PC-3 (cell line): ENCODE results near the gene LMOD3. TPM values are rescaled to one million over a fixed set of nuclear protein-coding genes. Genes with fewer than 3 reads are reported as not detected.

ENCODE experiments used
- ATAC-seq: fragments of 200-7000 bp; cut with Tn5 transposase; 2 replicates; pipeline ENCODE4 v1.9.1; 2020; ENCODE audit warnings: mild to moderate bottlenecking, moderate library complexity
- BruUV-seq: library from RNA; stranded (reverse); fragments of 400-500 nt; replicated peaks from 2 replicates; lab custom pipeline; 2021; lab: Mats Ljungman, UMichigan
- CTCF ChIA-PET: fragments of 300-600 bp; sonication (Branson Sonifier 250); formaldehyde crosslinking; loops from one replicate; lab custom pipeline; 2022; ENCODE audit warnings: antibody characterized with exemption; lab: Charles Lee
- POLR2A ChIA-PET: fragments of 300-600 bp; sonication (Branson Sonifier 250); formaldehyde crosslinking; loops from one replicate; lab custom pipeline; 2022; ENCODE audit warnings: antibody characterized with exemption; ENCODE audit not compliant: unreplicated experiment; lab: Charles Lee
- DNase-seq: peaks from one replicate; pipeline ENCODE4 v3.0.0-alpha.2; 2015
- H2AFZ ChIP-seq: fragments of 300-600 bp; sonication (generic); 2 replicates; pipeline ENCODE4 v1.6.0; 2016; ENCODE audit warnings: antibody characterized with exemption, low read length
- H3F3A ChIP-seq: fragments of 300-600 bp; sonication (generic); one replicate; pipeline ENCODE4 v1.6.0; 2017; ENCODE audit warnings: antibody characterized with exemption, low read length, control low read depth, mild to moderate bottlenecking; ENCODE audit not compliant: unreplicated experiment
- H3K27ac ChIP-seq: fragments of 300-600 bp; sonication (generic); 2 replicates; pipeline ENCODE4 v1.5.1; 2016; ENCODE audit warnings: mild to moderate bottlenecking, low read length
- H3K27me3 ChIP-seq: fragments of 300-600 bp; sonication (generic); 2 replicates; pipeline ENCODE4 v1.6.1; 2016; ENCODE audit warnings: low read length, mixed read lengths
- H3K36me3 ChIP-seq: fragments of 300-600 bp; sonication (generic); 2 replicates; pipeline ENCODE4 v1.6.1; 2016; ENCODE audit warnings: low read depth, mixed run types, low read length, mixed read lengths
- H3K4me1 ChIP-seq: fragments of 300-600 bp; sonication (generic); 2 replicates; pipeline ENCODE4 v1.5.1; 2016; ENCODE audit warnings: low read length; ENCODE audit not compliant: insufficient read depth
- H3K4me2 ChIP-seq: fragments of 300-600 bp; sonication (generic); 2 replicates; pipeline ENCODE4 v1.6.0; 2016; ENCODE audit warnings: low read length
- H3K4me3 ChIP-seq: fragments of 300-600 bp; sonication (generic); 2 replicates; pipeline ENCODE4 v1.5.1; 2016; ENCODE audit warnings: mild to moderate bottlenecking, low read length, mixed read lengths
- H3K79me2 ChIP-seq: fragments of 300-600 bp; sonication (generic); 2 replicates; pipeline ENCODE4 v1.6.1; 2017; ENCODE audit warnings: low read length, mixed read lengths
- H3K9ac ChIP-seq: fragments of 300-600 bp; sonication (generic); 2 replicates; pipeline ENCODE4 v1.6.0; 2016; ENCODE audit warnings: mild to moderate bottlenecking, low read length
- H3K9me2 ChIP-seq: fragments of 300-600 bp; sonication (generic); replicated peaks from 2 replicates; pipeline ENCODE4 v1.6.1; 2016; ENCODE audit warnings: mixed run types, low read length, mixed read lengths
- H3K9me3 ChIP-seq: fragments of 300-600 bp; sonication (generic); 2 replicates; pipeline ENCODE4 v1.6.1; 2016; ENCODE audit warnings: low read length, mixed read lengths
- H4K20me1 ChIP-seq: fragments of 300-600 bp; sonication (generic); 2 replicates; pipeline ENCODE4 v1.6.1; 2016; ENCODE audit warnings: low read length, mixed read lengths
- CTCF ChIP-seq: fragments of 300-600 bp; sonication (generic); conservative IDR thresholded peaks from 2 replicates; pipeline ENCODE4 v1.5.1; 2017; ENCODE audit warnings: antibody characterized with exemption, low read depth, mild to moderate bottlenecking, low read length
- EZH2 ChIP-seq: fragments of 300-600 bp; sonication (generic); IDR thresholded peaks from one replicate; pipeline ENCODE4 v1.6.1; 2017; ENCODE audit warnings: antibody characterized with exemption, mild to moderate bottlenecking, low read length; ENCODE audit not compliant: unreplicated experiment
- EZH2phosphoT487 ChIP-seq: fragments of 300-600 bp; sonication (generic); IDR thresholded peaks from 2 replicates; pipeline ENCODE4 v1.6.1; 2018; ENCODE audit warnings: mild to moderate bottlenecking, antibody characterized with exemption, low read length, borderline replicate concordance
- intact Hi-C: fragments of 100-400 bp; cut with micrococcal nuclease; formaldehyde crosslinking; loops from 2 replicates; pipeline ENCODE4 v1.9.0; 2023
- total RNA-seq: library from RNA; depleted of rRNA; stranded (reverse); fragments of >200 nt; gene quantifications from 2 replicates; pipeline ENCODE4 v1.2.3, GENCODE V29; 2014

Gene LMOD3
- total RNA-seq, 1 experiment from 2014 or later, result not detected

- H3K4me1 ChIP-seq, result no peaks in the 10 kb centered on the region
- H3K9me2 ChIP-seq, result no peaks in the 10 kb centered on the region
- no peaks in the 10 kb centered on the region for H3F3A ChIP-seq
- H3K9me3 ChIP-seq, result no peaks in the 10 kb centered on the region
- intact Hi-C loops, result no loop called here
- no peak overlapping the region for H2AFZ ChIP-seq
- no peaks in the 10 kb centered on the region for H4K20me1 ChIP-seq
- ATAC-seq, result no peak
- CTCF ChIA-PET, result no interaction called here
- no peak overlapping the region for H3K9ac ChIP-seq
- no peaks in the 10 kb centered on the region for H3K27me3 ChIP-seq
- peaks cover 3% of the 10 kb centered on the region; the same call in 1 of the 2 replicates for H3K36me3 ChIP-seq
- H3K4me2 ChIP-seq, result no peak overlapping the region
- H3K79me2 ChIP-seq, result no peaks in the 10 kb centered on the region
- H3K27ac ChIP-seq, result no peak overlapping the region
- POLR2A ChIA-PET, result no interaction called here
- no peak for DNase-seq
- H3K4me3 ChIP-seq, result no peak overlapping the region
- BruUV-seq, result no TSS peak
- TF ChIP-seq EZH2, result no peak
- TF ChIP-seq EZH2phosphoT487, result no peak
Observed at GRCh38 chr3:69065318-69065964, 57.0 kb downstream of the LMOD3 start.

- no TSS peak for BruUV-seq
- Histone ChIP-seq H3K4me1 (no peaks in the 10 kb centered on the region), H2AFZ (no peak overlapping the region), H3K27me3 (no peaks in the 10 kb centered on the region), H3K9ac (no peak overlapping the region), H3F3A (no peaks in the 10 kb centered on the region), H3K9me2 (no peaks in the 10 kb centered on the region), H3K4me2 (no peak overlapping the region), H3K79me2 (no peaks in the 10 kb centered on the region), H3K27ac (no peak overlapping the region), H3K4me3 (no peak overlapping the region), H3K9me3 (no peaks in the 10 kb centered on the region), H4K20me1 (no peaks in the 10 kb centered on the region), H3K36me3 (peaks cover 3% of the 10 kb centered on the region; the same call in 1 of the 2 replicates)
- CTCF ChIA-PET, result no interaction called here
- no peak for ATAC-seq
- DNase-seq, result no peak
- intact Hi-C loops, result no loop called here
- POLR2A ChIA-PET, result no interaction called here
- TF ChIP-seq CTCF, result no peak
- no peak for TF ChIP-seq EZH2phosphoT487
- TF ChIP-seq EZH2, result no peak
Observed at GRCh38 chr3:69063636-69064035, 58.8 kb downstream of the LMOD3 start.

DNA sequence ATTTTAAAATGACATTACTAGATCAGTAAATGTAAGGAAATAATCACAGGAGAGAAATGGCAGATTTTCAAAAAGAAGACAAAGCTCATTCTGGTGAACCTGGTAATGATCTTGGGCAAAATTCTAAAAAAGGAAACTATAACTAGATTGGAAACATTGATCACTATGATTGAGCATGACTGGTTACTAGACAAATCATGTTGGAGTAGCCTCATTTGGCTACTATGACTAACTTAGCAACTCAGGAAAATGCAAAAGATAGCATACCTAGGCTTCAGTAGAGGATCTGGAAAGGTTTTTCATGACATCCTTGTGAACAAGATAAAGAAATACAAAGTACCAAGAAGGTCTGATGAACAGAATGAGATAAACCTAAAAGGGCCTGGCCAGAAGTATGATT, 62.7 kb downstream of the LMOD3 start:
- no peak overlapping the region for H3K9ac ChIP-seq
- H3K79me2 ChIP-seq, result no peaks in the 10 kb centered on the region
- H3K27ac ChIP-seq, result no peak overlapping the region
- H3K4me1 ChIP-seq, result no peaks in the 10 kb centered on the region
- ChIA-PET CTCF (no interaction called here), POLR2A (no interaction called here)
- H3K4me3 ChIP-seq, result no peak overlapping the region
- no peaks in the 10 kb centered on the region for H3K9me2 ChIP-seq
- no peaks in the 10 kb centered on the region for H3K9me3 ChIP-seq
- ATAC-seq, result no peak
- no TSS peak for BruUV-seq
- H3K36me3 ChIP-seq, result peaks cover 3% of the 10 kb centered on the region; the same call in 1 of the 2 replicates
- TF ChIP-seq CTCF, result no peak
- no peak for TF ChIP-seq EZH2
- no peak for TF ChIP-seq EZH2phosphoT487
- H3K27me3 ChIP-seq, result no peaks in the 10 kb centered on the region
- DNase-seq, result no peak
- H3F3A ChIP-seq, result no peaks in the 10 kb centered on the region
- H2AFZ ChIP-seq, result no peak overlapping the region
- no peaks in the 10 kb centered on the region for H4K20me1 ChIP-seq
- intact Hi-C loops, result no loop called here
- no peak overlapping the region for H3K4me2 ChIP-seq
